Brain microvascular endothelial cell (primary cell): ENCODE measurements around the gene SNRPA1.
"Not testable (repeated sequence)": the region's sequence is repeated elsewhere in the genome, so short reads cannot be mapped to it uniquely, and the experiment has no call there.

Source experiments
- DNase-seq: peaks from one replicate; pipeline ENCODE4 v3.0.0-alpha.2; 2020
- H3K27ac ChIP-seq: fragments of 250-450 bp; sonication (Bioruptor Pico); 2 replicates; pipeline ENCODE4 v1.5.1; 2020; ENCODE audit warnings: mild to moderate bottlenecking, moderate library complexity
- H3K27me3 ChIP-seq: fragments of 250-450 bp; sonication (Bioruptor Pico); replicated peaks from 2 replicates; pipeline ENCODE4 v1.5.1; 2020; ENCODE audit warnings: mild to moderate bottlenecking
- H3K36me3 ChIP-seq: fragments of 250-450 bp; sonication (Bioruptor Pico); replicated peaks from 2 replicates; pipeline ENCODE4 v1.5.1; 2020; ENCODE audit warnings: mild to moderate bottlenecking
- H3K4me3 ChIP-seq: 2 replicates; pipeline ENCODE4 v1.5.1; 2011; ENCODE audit warnings: low read depth, mild to moderate bottlenecking, control low read depth, low read length, moderate library complexity
- CTCF ChIP-seq: IDR thresholded peaks from 2 replicates; pipeline ENCODE4 v1.5.1; 2011; ENCODE audit warnings: low read depth, mild to moderate bottlenecking, moderate library complexity, low read length, control low read depth, inconsistent platforms; ENCODE audit errors: missing control alignments
- in situ Hi-C: cut with HindIII; loops from 2 replicates; pipeline ENCODE4 v1.10.0; 2017; ENCODE audit warnings: low sequenced_read_pairs, low pct_ligation_motif_present

The SNRPA1 gene

DNA sequence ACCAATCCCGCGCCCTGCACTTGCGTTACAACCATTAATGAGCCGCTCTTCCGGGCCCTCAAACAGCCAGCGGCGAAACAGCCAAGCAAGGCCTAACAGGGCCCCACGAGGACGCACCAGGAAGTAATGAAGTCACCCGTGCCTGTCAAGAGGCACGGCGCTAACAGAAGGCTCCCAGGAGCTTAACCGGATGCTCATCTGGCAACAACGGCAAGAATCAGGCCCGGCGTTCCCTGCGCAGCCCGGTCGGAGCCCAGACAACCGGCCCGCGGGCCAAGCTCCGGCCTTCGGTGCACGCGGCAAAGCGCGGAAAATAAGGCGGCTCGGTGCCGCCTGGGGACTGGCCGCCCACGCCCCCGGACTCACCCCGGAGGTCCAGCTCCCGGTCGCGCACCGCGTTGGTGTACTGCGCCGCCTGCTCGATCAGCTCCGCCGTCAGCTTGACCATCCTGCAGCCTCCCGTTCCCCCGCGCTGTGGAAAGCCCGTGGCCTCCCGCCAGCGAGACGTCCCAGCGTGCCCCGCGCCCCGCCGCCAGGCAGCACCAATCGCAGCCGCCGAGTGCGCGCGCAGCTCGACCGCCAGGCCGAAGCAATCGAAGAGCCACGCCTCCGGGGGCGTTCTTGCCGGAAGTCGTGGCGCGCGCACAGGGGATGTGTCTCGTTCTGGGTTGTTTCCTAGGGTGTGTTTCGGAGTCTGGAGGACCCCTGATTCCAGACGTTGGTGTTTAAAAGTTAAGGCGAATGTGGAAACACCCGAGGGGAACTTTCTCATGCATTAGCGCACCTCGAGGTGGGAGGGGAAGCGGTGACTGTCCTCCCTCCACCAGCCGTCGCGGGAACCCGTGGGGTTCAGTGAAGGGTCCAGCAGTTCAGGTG, at the start of gene SNRPA1:
SNRPA1 (minus strand) TSS at position 518 of the 876 bp plus-strand sequence; CDS start at position 448, 70 bp downstream.
- in situ Hi-C loops, result no loop called here
- Histone ChIP-seq H3K27me3 (no peaks in the 10 kb centered on the region), H3K27ac (peak within 1 kb of the TSS; percentile 81), H3K36me3 (peaks cover 4% of the 10 kb centered on the region), H3K4me3 (peak within 1 kb of the TSS; percentile 88)
- no peak for TF ChIP-seq CTCF
- DNase-seq, result peak; percentile 93

DNA sequence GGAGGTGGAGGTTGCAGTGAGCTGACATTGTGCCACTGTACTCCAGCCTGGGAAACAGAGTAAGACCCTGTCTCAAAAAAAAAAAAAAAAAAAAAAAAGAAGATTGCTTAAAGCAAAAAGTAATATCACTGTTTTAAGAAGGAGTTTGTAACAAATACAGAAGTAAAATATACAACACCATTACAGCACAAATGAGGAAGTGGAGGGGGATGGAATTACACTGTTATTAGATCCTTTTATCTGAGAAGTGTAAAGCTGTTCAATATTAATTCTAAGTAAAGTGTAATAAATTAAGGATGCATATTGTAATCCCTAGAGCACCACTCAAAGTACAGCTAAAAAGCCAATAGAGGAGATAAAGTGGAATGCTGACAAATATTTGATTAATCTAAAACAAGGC, 47.0 kb upstream of the SNRPA1 start:
- no peak for TF ChIP-seq CTCF
- Histone ChIP-seq H3K27ac (no peak overlapping the region), H3K36me3 (no peaks in the 10 kb centered on the region), H3K4me3 (no peak overlapping the region), H3K27me3 (no peaks in the 10 kb centered on the region)
- in situ Hi-C loops, result no loop called here
- DNase-seq, result no peak

DNA sequence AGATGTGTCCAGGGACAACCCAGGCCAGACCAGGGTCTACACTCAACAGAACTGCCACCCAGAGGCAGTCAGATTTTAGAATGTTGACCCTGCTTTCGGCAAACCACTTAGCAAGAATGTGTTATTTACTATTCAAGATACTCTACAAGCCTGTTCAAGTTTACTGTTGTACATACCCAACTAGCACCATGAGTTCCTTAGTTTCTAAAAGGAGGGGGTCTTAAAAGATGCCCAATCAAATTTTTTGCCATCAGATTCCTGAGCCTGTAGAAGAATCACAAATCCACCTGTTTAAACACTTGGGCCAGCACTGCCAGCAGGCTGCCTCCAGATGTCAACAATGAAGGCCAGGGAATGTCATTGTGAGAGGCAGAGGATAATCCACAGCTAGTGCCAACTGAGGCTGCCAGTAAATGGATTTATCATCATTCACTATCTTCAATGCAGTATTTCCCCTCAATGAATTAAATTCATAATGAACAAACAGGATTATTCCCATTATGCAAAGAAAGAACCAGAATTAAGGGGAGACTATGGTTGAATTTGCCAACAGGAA, 43.5 kb upstream of the SNRPA1 start:
- H3K27ac ChIP-seq, result no peak overlapping the region
- no peak for DNase-seq
- TF ChIP-seq CTCF, result no peak
- in situ Hi-C loops, result no loop called here
- H3K4me3 ChIP-seq, result no peak overlapping the region
- H3K36me3 ChIP-seq, result no peaks in the 10 kb centered on the region
- H3K27me3 ChIP-seq, result no peaks in the 10 kb centered on the region

- Histone ChIP-seq H3K36me3 (no peaks in the 10 kb centered on the region), H3K27me3 (no peaks in the 10 kb centered on the region), H3K4me3 (no peak overlapping the region), H3K27ac (no peak overlapping the region)
- DNase-seq, result no peak
- TF ChIP-seq CTCF, result no peak
- in situ Hi-C loops, result no loop called here
These were observed 42.9 kb upstream of the SNRPA1 start for GRCh38 chr15:101337976-101338375.

GRCh38 chr15:101333907-101334789, 39.1 kb upstream of the SNRPA1 start:
- H3K27ac ChIP-seq, in situ Hi-C loops, H3K36me3 ChIP-seq, H3K27me3 ChIP-seq, DNase-seq, H3K4me3 ChIP-seq: not testable (repeated sequence)

GRCh38 chr15:101332061-101332467, 37.0 kb upstream of the SNRPA1 start:
- Histone ChIP-seq H3K36me3 (no peaks in the 10 kb centered on the region), H3K27me3 (peaks cover 2% of the 10 kb centered on the region), H3K4me3 (no peak overlapping the region), H3K27ac (no peak overlapping the region)
- TF ChIP-seq CTCF, result no peak
- DNase-seq, result no peak
- in situ Hi-C loops, result no loop called here
